T-helper 17 cell (primary cell): Measurements from ENCODE around the gene TMEM63C. TPM values are rescaled to one million over a fixed set of nuclear protein-coding genes. Genes with fewer than 3 reads are reported as not detected.

Source experiments
- ATAC-seq: fragments of 150-1000 bp; cut with Tn5 transposase; 2 replicates; pipeline ENCODE4 v1.10.0; 2021; ENCODE audit warnings: mild to moderate bottlenecking, moderate library complexity
- DNase-seq, 3 donors: peaks; one replicate each; pipeline versions ENCODE4 v3.0.0 to v3.0.0-alpha.2; 2020 to 2021
- H3K9me3 ChIP-seq: one replicate; pipeline ENCODE4 v1.7.0; 2013; ENCODE audit warnings: low read length, mild to moderate bottlenecking; ENCODE audit not compliant: control insufficient read depth, poor library complexity, severe bottlenecking
- H3K27ac Mint-ChIP-seq: one replicate; pipeline ENCODE4 v1.8.0; 2022; ENCODE audit warnings: mild to moderate bottlenecking, moderate library complexity, mixed read lengths
- H3K27me3 Mint-ChIP-seq: one replicate; pipeline ENCODE4 v1.8.0; 2022; ENCODE audit warnings: mixed read lengths
- H3K36me3 Mint-ChIP-seq: one replicate; pipeline ENCODE4 v1.8.0; 2022; ENCODE audit warnings: low read depth, mixed read lengths
- H3K4me1 Mint-ChIP-seq: one replicate; pipeline ENCODE4 v1.8.0; 2022; ENCODE audit warnings: mild to moderate bottlenecking, mixed read lengths
- H3K4me3 Mint-ChIP-seq: one replicate; pipeline ENCODE4 v1.8.0; 2022; ENCODE audit warnings: mild to moderate bottlenecking, moderate library complexity, mixed read lengths
- total RNA-seq, 4 donors: library from RNA in 2 of 4; stranded (reverse) in 2 of 4; gene quantifications; one replicate each; pipeline ENCODE4 v1.2.3 and lab custom pipeline; 2022 to 2026

Gene TMEM63C
- total RNA-seq, 2 donors from 2014 or later = 0.65 to 1.1 TPM

GRCh38 chr14:77264466-77265186, 83.0 kb downstream of the TMEM63C start:
- ATAC-seq (no peak), DNase-seq (no peak)
- no peak overlapping the region for H3K4me3 Mint-ChIP-seq
- no peak overlapping the region for H3K27ac Mint-ChIP-seq
- peaks cover 62% of the 10 kb centered on the region for H3K27me3 Mint-ChIP-seq
- H3K9me3 ChIP-seq = no peaks in the 10 kb centered on the region
- peaks cover 2% of the 10 kb centered on the region for H3K36me3 Mint-ChIP-seq
- peaks cover 10% of the 10 kb centered on the region for H3K4me1 Mint-ChIP-seq

GRCh38 chr14:77265187-77265515, 83.6 kb downstream of the TMEM63C start:
- DNase-seq (no peak), ATAC-seq (no peak)
- Mint-ChIP-seq H3K36me3 (peaks cover 3% of the 10 kb centered on the region), H3K4me1 (peaks cover 10% of the 10 kb centered on the region), H3K27me3 (peaks cover 64% of the 10 kb centered on the region), H3K4me3 (no peak overlapping the region), H3K27ac (no peak overlapping the region)
- H3K9me3 ChIP-seq = no peaks in the 10 kb centered on the region

- H3K36me3 Mint-ChIP-seq = peaks cover 3% of the 10 kb centered on the region
- peaks cover 10% of the 10 kb centered on the region for H3K4me1 Mint-ChIP-seq
- no peak for ATAC-seq
- H3K9me3 ChIP-seq = no peaks in the 10 kb centered on the region
- peaks cover 63% of the 10 kb centered on the region for H3K27me3 Mint-ChIP-seq
- H3K27ac Mint-ChIP-seq = no peak overlapping the region
- H3K4me3 Mint-ChIP-seq = no peak overlapping the region
- DNase-seq = no peak
These were observed 84.2 kb downstream of the TMEM63C start for GRCh38 chr14:77265561-77266335.

- no peak for ATAC-seq
- Mint-ChIP-seq H3K4me1 (peaks cover 10% of the 10 kb centered on the region), H3K27ac (no peak overlapping the region)
These were observed 84.7 kb downstream of the TMEM63C start for GRCh38 chr14:77266336-77266735.

GRCh38 chr14:77267937-77268699, 86.5 kb downstream of the TMEM63C start:
- Mint-ChIP-seq H3K4me3 (no peak overlapping the region), H3K27me3 (peaks cover 62% of the 10 kb centered on the region), H3K4me1 (peaks cover 10% of the 10 kb centered on the region), H3K36me3 (peaks cover 2% of the 10 kb centered on the region), H3K27ac (no peak overlapping the region)
- DNase-seq (no peak), ATAC-seq (no peak)
- no peaks in the 10 kb centered on the region for H3K9me3 ChIP-seq

More at GRCh38 chr14:77266336-77266735, 84.7 kb downstream of the TMEM63C start:
- Mint-ChIP-seq H3K4me3 (no peak overlapping the region), H3K27me3 (peaks cover 61% of the 10 kb centered on the region), H3K36me3 (peaks cover 2% of the 10 kb centered on the region)
- DNase-seq = no peak
- H3K9me3 ChIP-seq = no peaks in the 10 kb centered on the region

- H3K36me3 Mint-ChIP-seq = peaks cover 2% of the 10 kb centered on the region
- H3K4me1 Mint-ChIP-seq = peaks cover 4% of the 10 kb centered on the region
- no peak for DNase-seq
- no peak overlapping the region for H3K27ac Mint-ChIP-seq
- H3K4me3 Mint-ChIP-seq = no peak overlapping the region
- peaks cover 58% of the 10 kb centered on the region for H3K27me3 Mint-ChIP-seq
- no peak for ATAC-seq
- no peaks in the 10 kb centered on the region for H3K9me3 ChIP-seq
These were observed 87.5 kb downstream of the TMEM63C start for GRCh38 chr14:77268989-77269600.

GRCh38 chr14:77270361-77271112, 88.9 kb downstream of the TMEM63C start:
- Mint-ChIP-seq H3K4me1 (peaks cover 4% of the 10 kb centered on the region), H3K27me3 (peaks cover 51% of the 10 kb centered on the region), H3K4me3 (no peak overlapping the region), H3K27ac (no peak overlapping the region), H3K36me3 (peaks cover 2% of the 10 kb centered on the region)
- DNase-seq (no peak), ATAC-seq (no peak)
- no peaks in the 10 kb centered on the region for H3K9me3 ChIP-seq

GRCh38 chr14:77271113-77271710, 89.6 kb downstream of the TMEM63C start, which contains the start of gene NGB:
TSS of gene NGB (minus strand) at chr14:77271206. CDS start at chr14:77270937, 269 bp downstream.
- Mint-ChIP-seq H3K27me3 (peaks cover 51% of the 10 kb centered on the region), H3K4me1 (peaks cover 6% of the 10 kb centered on the region), H3K4me3 (no peak within 1 kb of the TSS), H3K36me3 (peaks cover 2% of the 10 kb centered on the region), H3K27ac (no peak within 1 kb of the TSS)
- H3K9me3 ChIP-seq = no peaks in the 10 kb centered on the region
- no peak for DNase-seq
- no peak for ATAC-seq

GRCh38 chr14:77272261-77272660, 90.7 kb downstream of the TMEM63C start:
- H3K9me3 ChIP-seq = no peaks in the 10 kb centered on the region
- Mint-ChIP-seq H3K36me3 (peaks cover 2% of the 10 kb centered on the region), H3K27ac (no peak overlapping the region), H3K4me1 (peaks cover 6% of the 10 kb centered on the region), H3K27me3 (peaks cover 51% of the 10 kb centered on the region), H3K4me3 (no peak overlapping the region)
- DNase-seq (no peak), ATAC-seq (no peak)

- H3K27ac Mint-ChIP-seq = no peak overlapping the region
- no peaks in the 10 kb centered on the region for H3K9me3 ChIP-seq
- H3K36me3 Mint-ChIP-seq = peaks cover 2% of the 10 kb centered on the region
- no peak for DNase-seq
- H3K4me3 Mint-ChIP-seq = no peak overlapping the region
- peaks cover 39% of the 10 kb centered on the region for H3K27me3 Mint-ChIP-seq
- ATAC-seq = no peak
- H3K4me1 Mint-ChIP-seq = peaks cover 6% of the 10 kb centered on the region
These were observed 92.2 kb downstream of the TMEM63C start for GRCh38 chr14:77273796-77274195.

- ATAC-seq (no peak), DNase-seq (no peak)
- Mint-ChIP-seq H3K36me3 (no peaks in the 10 kb centered on the region), H3K4me3 (no peak overlapping the region), H3K27me3 (peaks cover 28% of the 10 kb centered on the region), H3K4me1 (peaks cover 4% of the 10 kb centered on the region), H3K27ac (no peak overlapping the region)
- H3K9me3 ChIP-seq = peaks cover 4% of the 10 kb centered on the region
These were observed 93.5 kb downstream of the TMEM63C start for GRCh38 chr14:77275041-77275580.

GRCh38 chr14:77275601-77276017, 94.0 kb downstream of the TMEM63C start:
- H3K4me3 Mint-ChIP-seq = no peak overlapping the region
- ATAC-seq (no peak), DNase-seq (no peak)
- H3K4me1 Mint-ChIP-seq = peaks cover 4% of the 10 kb centered on the region
- peaks cover 4% of the 10 kb centered on the region for H3K9me3 ChIP-seq
- H3K27ac Mint-ChIP-seq = no peak overlapping the region
- no peaks in the 10 kb centered on the region for H3K36me3 Mint-ChIP-seq
- peaks cover 25% of the 10 kb centered on the region for H3K27me3 Mint-ChIP-seq
